Astrocyte of the cerebellum (primary cell): ENCODE results near the gene TUBGCP6.

ENCODE experiments used
- DNase-seq: peaks from one replicate; pipeline ENCODE4 v3.0.0-alpha.2; 2011; ENCODE audit warnings: low read depth
- H3K4me3 ChIP-seq: 2 replicates; pipeline ENCODE4 v1.5.1; 2011; ENCODE audit warnings: mild to moderate bottlenecking, low read depth, low read length, moderate library complexity
- in situ Hi-C: cut with HindIII; loops from 2 replicates; pipeline ENCODE4 v1.10.0; 2017; ENCODE audit warnings: low sequenced_read_pairs
- TF ChIP-seq, protein P1 (sequence below): IDR thresholded peaks from 2 replicates; pipeline ENCODE4 v1.5.1; 2012; ENCODE audit warnings: low read length, low read depth, moderate library complexity, mild to moderate bottlenecking; ENCODE audit errors: missing control alignments

Gene TUBGCP6

DNA sequence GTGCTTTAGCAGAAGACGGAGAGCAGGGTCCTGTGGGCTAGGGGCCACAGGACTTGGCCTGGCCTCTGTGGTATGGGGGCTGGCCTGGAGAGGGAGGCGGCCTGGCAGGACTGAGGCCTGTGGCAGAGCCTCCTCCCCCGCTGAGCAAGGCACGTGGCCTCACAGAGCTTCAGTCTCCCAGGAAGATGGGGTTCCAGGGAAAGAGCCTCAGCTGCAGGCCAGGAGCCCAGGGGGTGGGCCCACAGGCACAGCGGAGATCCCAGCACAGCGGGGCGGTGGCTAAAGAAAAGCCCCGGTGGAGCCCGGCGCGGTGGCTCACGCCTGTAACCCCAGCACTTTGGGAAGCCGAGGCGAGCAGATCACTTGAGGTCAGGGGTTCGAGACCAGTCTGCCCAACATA is 14.5 kb upstream of the TUBGCP6 start:
- H3K4me3 ChIP-seq, result no peak overlapping the region
- no peak for DNase-seq
- in situ Hi-C loops, result no loop called here
- TF ChIP-seq, protein P1, sequence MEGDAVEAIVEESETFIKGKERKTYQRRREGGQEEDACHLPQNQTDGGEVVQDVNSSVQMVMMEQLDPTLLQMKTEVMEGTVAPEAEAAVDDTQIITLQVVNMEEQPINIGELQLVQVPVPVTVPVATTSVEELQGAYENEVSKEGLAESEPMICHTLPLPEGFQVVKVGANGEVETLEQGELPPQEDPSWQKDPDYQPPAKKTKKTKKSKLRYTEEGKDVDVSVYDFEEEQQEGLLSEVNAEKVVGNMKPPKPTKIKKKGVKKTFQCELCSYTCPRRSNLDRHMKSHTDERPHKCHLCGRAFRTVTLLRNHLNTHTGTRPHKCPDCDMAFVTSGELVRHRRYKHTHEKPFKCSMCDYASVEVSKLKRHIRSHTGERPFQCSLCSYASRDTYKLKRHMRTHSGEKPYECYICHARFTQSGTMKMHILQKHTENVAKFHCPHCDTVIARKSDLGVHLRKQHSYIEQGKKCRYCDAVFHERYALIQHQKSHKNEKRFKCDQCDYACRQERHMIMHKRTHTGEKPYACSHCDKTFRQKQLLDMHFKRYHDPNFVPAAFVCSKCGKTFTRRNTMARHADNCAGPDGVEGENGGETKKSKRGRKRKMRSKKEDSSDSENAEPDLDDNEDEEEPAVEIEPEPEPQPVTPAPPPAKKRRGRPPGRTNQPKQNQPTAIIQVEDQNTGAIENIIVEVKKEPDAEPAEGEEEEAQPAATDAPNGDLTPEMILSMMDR, result no peak

DNA sequence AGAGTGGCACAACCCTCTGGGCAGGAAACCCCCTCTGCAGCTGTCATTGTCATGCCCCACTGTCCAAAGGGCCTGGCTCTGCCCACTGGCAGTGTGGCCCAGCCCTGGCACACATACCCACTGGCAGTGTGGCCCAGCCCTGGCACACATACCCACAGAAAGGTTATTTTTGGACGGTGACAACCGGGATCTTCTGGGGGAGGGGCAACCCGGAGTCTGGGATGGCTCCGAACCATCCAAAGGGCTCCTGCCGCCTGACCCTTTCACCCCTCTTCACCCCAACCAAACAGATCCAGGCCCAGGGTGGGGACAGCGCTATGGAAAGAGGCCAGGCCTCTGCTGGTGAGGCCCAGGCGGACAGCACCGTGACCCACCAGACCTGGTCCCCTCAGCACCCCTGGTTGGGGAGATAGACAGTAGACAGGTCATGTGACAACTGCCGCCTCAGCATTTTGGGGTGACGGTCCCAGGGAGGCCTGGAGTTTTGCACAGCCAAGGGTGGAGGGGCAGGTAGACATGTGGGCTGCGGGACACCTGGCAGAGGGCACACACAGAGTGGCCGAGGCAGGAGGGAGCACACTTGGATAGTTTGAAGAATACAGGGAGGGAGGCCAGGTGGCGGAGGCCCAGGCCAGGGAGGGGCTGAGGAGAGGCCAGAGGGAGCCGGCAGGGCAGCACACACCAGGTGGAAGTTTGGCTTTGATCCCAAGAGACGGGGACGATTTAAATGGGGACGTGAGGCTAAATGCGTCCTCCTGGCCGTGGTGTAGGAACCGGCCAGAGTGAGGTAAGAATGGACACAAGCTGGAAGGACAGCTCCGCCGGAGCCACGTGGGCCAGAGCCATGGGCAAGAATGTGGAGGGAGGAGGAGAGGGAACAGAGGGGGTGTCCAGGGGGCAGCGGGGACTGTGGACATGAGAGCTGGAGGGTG is 13.8 kb upstream of the TUBGCP6 start:
- TF ChIP-seq, protein P1, result no peak
- H3K4me3 ChIP-seq, result no peak overlapping the region
- DNase-seq, result no peak
- in situ Hi-C loops, result no loop called here

- in situ Hi-C loops, result no loop called here
- TF ChIP-seq, protein P1, result no peak
- no peak for DNase-seq
- H3K4me3 ChIP-seq, result no peak overlapping the region
Observed at GRCh38 chr22:50257451-50258360, 12.9 kb upstream of the TUBGCP6 start.

DNA sequence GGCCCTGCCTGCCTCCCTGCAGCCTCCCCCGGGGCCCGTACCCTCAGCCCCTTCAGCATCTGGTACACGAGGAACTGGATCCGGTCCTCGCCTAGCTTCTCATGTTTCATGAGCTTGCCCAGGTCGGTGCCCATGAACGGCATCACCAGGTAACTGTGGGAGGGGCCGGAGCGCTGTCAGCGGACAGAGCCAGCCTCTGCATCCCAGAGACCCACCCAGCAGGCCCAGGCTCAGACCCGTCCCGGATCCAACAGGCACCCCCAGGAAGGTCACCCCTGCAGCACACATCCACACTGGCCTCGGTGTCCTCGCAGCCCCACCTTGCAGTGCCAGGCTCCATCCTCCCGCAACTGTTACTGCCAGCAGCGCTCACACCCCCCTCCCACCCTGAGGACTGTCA is 12.2 kb upstream of the TUBGCP6 start:
- in situ Hi-C loops, result no loop called here
- TF ChIP-seq, protein P1, result no peak
- DNase-seq, result no peak
- no peak overlapping the region for H3K4me3 ChIP-seq

GRCh38 chr22:50256258-50256862 is 11.5 kb upstream of the TUBGCP6 start:
- TF ChIP-seq, protein P1, result no peak
- H3K4me3 ChIP-seq, result no peak overlapping the region
- in situ Hi-C loops, result no loop called here
- no peak for DNase-seq

DNA sequence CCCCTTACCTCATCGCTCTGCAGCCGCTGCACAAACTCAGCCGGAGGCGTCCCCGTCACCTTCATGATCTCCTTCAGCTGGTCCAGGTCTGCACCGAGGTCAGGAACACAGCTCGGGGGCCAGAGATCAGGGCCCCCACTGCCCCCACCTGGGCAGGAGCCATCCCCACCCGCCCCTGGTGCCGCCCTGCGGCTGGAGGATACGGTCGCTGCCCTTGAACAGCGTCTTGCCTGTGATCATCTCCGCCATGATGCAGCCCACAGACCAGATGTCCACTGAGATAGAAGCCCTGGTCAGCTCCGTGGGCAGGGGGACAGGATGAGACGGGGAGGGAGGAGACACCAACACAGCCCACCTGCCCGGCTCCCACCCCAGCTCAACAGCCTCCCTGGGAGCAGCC is 10.8 kb upstream of the TUBGCP6 start:
- in situ Hi-C loops, result no loop called here
- no peak overlapping the region for H3K4me3 ChIP-seq
- TF ChIP-seq, protein P1, result no peak
- no peak for DNase-seq
